Right lobe of liver (tissue), 6 donors: Measurements from ENCODE around the gene HEPHL1. TPM values are rescaled to one million over a fixed set of nuclear protein-coding genes. Genes with fewer than 3 reads are reported as not detected.

Experiments
- ATAC-seq, 4 donors: fragments of 200-7000 bp; cut with Tn5 transposase; one replicate each; pipeline ENCODE4 v1.9.1; 2020; ENCODE audit warnings: mild to moderate bottlenecking in 4 of 4, moderate library complexity in 4 of 4
- DNase-seq, 3 donors: peaks; one replicate each; pipeline ENCODE4 v3.0.0-alpha.2; 2020
- H3K27ac ChIP-seq, 3 donors: fragments of 200-600 bp; one replicate each; pipeline ENCODE4 v1.8.0; 2022
- H3K27me3 ChIP-seq, 2 donors: fragments of 200-600 bp; one replicate each; pipeline ENCODE4 v1.8.0; 2022
- H3K36me3 ChIP-seq, 4 donors: fragments of 200-600 bp; sonication (generic) in 1 of 4; one replicate each; pipeline versions ENCODE4 v1.5.1 to v1.8.0; 2017 to 2022; ENCODE audit warnings: control low read depth in 1 of 4
- H3K4me1 ChIP-seq, 4 donors: fragments of 200-600 bp; sonication (generic) in 1 of 4; one replicate each; pipeline versions ENCODE4 v1.5.1 to v1.8.0; 2017 to 2022; ENCODE audit warnings: control low read depth in 1 of 4
- H3K4me3 ChIP-seq, 3 donors: fragments of 200-600 bp; one replicate each; pipeline ENCODE4 v1.8.0; 2022
- H3K9me3 ChIP-seq, 4 donors: fragments of 200-600 bp; sonication (generic) in 1 of 4; one replicate each; pipeline versions ENCODE4 v1.5.1 to v1.8.0; 2017 to 2022; ENCODE audit warnings: control low read depth in 1 of 4
- CTCF ChIP-seq, 4 donors: fragments of 200-600 bp in 3 of 4; fragments of 450-650 bp in 1 of 4; IDR thresholded peaks; one replicate each; pipeline versions ENCODE4 v1.5.1 to v1.8.0; 2016 to 2022; ENCODE audit warnings: antibody characterized with exemption in 4 of 4, mild to moderate bottlenecking in 2 of 4
- POLR2A ChIP-seq: fragments of 450-650 bp; IDR thresholded peaks from one replicate; pipeline ENCODE4 v1.6.1; 2017; ENCODE audit warnings: antibody characterized with exemption, mild to moderate bottlenecking
- WGBS: methylation state at CpG from one replicate; pipeline ENCODE4 v1.1.6; 2018; ENCODE audit warnings: low coverage, low lambda C conversion rate; ENCODE audit not compliant: insufficient coverage; ENCODE audit errors: missing lambda C conversion rate; 5-methylcytosine and 5-hydroxymethylcytosine counted together
- intact Hi-C, 2 donors: fragments of 100-400 bp; cut with DNase I; formaldehyde crosslinking; loops; one replicate each; pipeline versions ENCODE4 v1.11.2 to v1.14.1; 2022
- total RNA-seq, 6 experiments: library from RNA; depleted of rRNA in 2 of 6; stranded (reverse); fragments of >200 nt in 2 of 6; fragmentation: NEBNext Ultra II Directional in 3 of 6; extraction: Animal tissue kit (Norgen Biotek cat#: 25700) in 3 of 6; gene quantifications; one replicate each; pipeline versions ENCODE4 v1.1.0 to v1.2.4, GENCODE V29; 2016 to 2023
- donor health status: DM: no; HTN: yes; CAD: no.
- donor health status: DM: no; HTN: no; CAD: no.
- donor health status: DM: no; HTN: no; CAD: no.
- donor health status: DM: no; HTN: yes; CAD: no.
- donor health status: DM: no; HTN: yes; CAD: no.

The HEPHL1 gene
- total RNA-seq, 6 experiments from 2014 or later, result not detected

- Histone ChIP-seq H3K4me3 (no peak overlapping the region), H3K36me3 (no peaks in the 10 kb centered on the region), H3K27ac (no peak overlapping the region), H3K4me1 (peaks cover 0 to 12% (median 1%) of the 10 kb centered on the region in 4 donors), H3K27me3 (no peaks in the 10 kb centered on the region), H3K9me3 (no peaks in the 10 kb centered on the region)
- ATAC-seq (no peak), DNase-seq (no peak)
- TF ChIP-seq CTCF (IDR thresholded peaks at IDR 0.05) (no peak), POLR2A (no peak)
- WGBS, result 92% methylated on average over 5 of the region's 6 CpGs
- intact Hi-C loops, result no loop called here
These were observed 99.8 kb downstream of the HEPHL1 start for GRCh38 chr11:94120946-94121345.

- ATAC-seq (no peak), DNase-seq (no peak)
- Histone ChIP-seq H3K27ac (no peak overlapping the region), H3K4me3 (no peak overlapping the region), H3K27me3 (no peaks in the 10 kb centered on the region), H3K4me1 (peaks cover 0 to 17% (median 5%) of the 10 kb centered on the region in 4 donors), H3K9me3 (no peaks in the 10 kb centered on the region), H3K36me3 (no peaks in the 10 kb centered on the region)
- intact Hi-C loops, result no loop called here
- WGBS, result 88% methylated on average over 5 of the region's 8 CpGs
- TF ChIP-seq POLR2A, result no peak
- TF ChIP-seq CTCF (IDR thresholded peaks at IDR 0.05), result no peak
These were observed 104.4 kb downstream of the HEPHL1 start for GRCh38 chr11:94125407-94126115.

GRCh38 chr11:94127638-94128037 lies 106.5 kb downstream of the HEPHL1 start:
- DNase-seq (no peak), ATAC-seq (no peak)
- no peaks in the 10 kb centered on the region for H3K36me3 ChIP-seq
- peaks cover 0 to 34% (median 15%) of the 10 kb centered on the region in 4 donors for H3K4me1 ChIP-seq
- intact Hi-C loops, result no loop called here
- no peaks in the 10 kb centered on the region for H3K9me3 ChIP-seq
- TF ChIP-seq CTCF (IDR thresholded peaks at IDR 0.05) (no peak), POLR2A (no peak)
- H3K4me3 ChIP-seq, result no peak overlapping the region
- no peak overlapping the region for H3K27ac ChIP-seq
- H3K27me3 ChIP-seq, result no peaks in the 10 kb centered on the region

GRCh38 chr11:94128291-94128745 lies 107.2 kb downstream of the HEPHL1 start:
- intact Hi-C loops, result no loop called here
- no peak for TF ChIP-seq POLR2A
- no peak for TF ChIP-seq CTCF (IDR thresholded peaks at IDR 0.05)
- Histone ChIP-seq H3K4me1 (peaks cover 0 to 34% (median 15%) of the 10 kb centered on the region in 4 donors), H3K9me3 (no peaks in the 10 kb centered on the region), H3K27me3 (no peaks in the 10 kb centered on the region), H3K36me3 (no peaks in the 10 kb centered on the region), H3K27ac (peak overlapping the region; percentile 90 to 95 (median 94)), H3K4me3 (peak overlapping the region; percentile 90 to 95 (median 92))
- ATAC-seq, result peak; percentile 7 to 30 (median 20)
- WGBS, result 0% methylated on average over 12 of the region's 23 CpGs
- DNase-seq, result peak in 1 of 3 donors; percentile 58
